HG03280 (cell line): ENCODE measurements around the gene RPP38.

ENCODE experiments used
- ATAC-seq: cut with Tn5 transposase; IDR thresholded peaks from one replicate; pipeline ENCODE4 v1.9.1; 2021; ENCODE audit warnings: mild to moderate bottlenecking, moderate library complexity; ENCODE audit not compliant: unreplicated experiment

The RPP38 gene

DNA sequence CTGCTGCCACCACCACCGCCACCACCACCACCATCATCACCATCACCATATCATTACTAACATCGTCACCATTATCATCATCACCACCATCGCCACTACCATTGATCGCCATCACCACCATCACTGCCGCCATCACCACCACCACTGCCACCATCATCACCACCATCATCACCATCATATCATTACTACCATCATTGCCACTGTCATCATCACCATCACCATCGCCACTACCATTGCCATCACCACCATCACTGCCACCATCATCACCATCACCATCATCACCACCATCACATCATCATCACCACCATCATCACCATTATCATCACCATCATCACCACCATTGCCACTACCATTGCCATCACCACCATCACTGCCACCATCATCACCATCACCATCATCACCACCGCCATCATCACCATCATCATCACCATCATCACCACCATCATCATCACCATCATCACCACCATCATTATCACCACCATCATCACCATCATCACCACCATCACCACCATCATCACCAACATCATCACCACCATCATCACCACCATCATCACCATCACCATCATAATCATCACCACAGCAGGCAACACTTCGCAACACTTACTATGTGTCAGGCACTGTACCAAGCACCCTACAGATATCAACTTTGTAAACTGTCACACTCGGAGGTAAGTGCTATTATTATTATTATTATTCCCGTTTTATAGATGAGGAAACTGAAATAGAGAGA is 52.1 kb downstream of the RPP38 start:
- no peak for ATAC-seq

DNA sequence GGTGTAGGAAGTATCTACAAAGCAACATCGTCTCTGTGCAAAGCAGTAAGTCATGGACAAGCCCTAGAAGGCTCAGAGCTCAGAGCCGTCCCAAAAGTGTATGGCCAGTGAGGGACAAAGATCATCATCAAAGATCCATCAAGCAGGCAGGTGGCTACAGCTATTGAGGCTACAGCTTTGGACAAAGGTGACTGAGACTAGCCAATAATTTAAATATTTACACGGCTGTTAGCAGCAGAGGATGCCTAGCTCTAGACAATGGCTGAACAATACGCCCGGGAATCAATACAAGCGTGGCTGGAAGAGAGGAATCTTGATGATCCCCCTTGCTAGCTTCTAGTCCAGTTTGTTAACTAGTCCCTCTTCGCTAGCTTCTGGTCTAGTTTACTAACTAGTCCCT is 53.4 kb downstream of the RPP38 start:
- ATAC-seq, result no peak

DNA sequence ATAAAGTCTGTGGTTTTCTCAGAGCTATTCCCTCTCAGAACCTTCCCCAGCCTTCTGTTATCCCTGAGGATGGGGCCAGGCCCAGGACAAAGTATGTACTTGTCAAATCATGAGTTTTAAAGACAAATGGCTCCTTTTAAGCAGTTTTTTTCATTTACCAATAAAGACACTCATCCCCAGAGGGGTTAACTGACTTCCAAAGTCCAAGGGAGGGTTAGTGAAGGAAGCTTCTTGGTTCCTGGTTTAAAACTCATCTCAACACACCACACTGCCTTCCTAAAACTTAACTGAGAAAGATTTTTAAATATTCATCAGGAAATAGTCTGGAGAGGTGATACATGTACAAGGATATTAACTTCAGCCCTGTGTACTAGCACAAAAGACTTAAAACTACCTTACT is 55.4 kb downstream of the RPP38 start:
- ATAC-seq, result no peak
